HG02798 (cell line): Measurements from ENCODE around the gene LYPD3.
A peak's percentile ranks its signal among the peaks of the same experiment; 100 is the strongest.
"Not testable (repeated sequence)": the region's sequence is repeated elsewhere in the genome, so short reads cannot be mapped to it uniquely, and the experiment has no call there.

Experiments used
- ATAC-seq: cut with Tn5 transposase; IDR thresholded peaks from one replicate; pipeline ENCODE4 v1.9.1; 2021; ENCODE audit warnings: mild to moderate bottlenecking; ENCODE audit not compliant: unreplicated experiment, poor library complexity

LYPD3 gene

DNA sequence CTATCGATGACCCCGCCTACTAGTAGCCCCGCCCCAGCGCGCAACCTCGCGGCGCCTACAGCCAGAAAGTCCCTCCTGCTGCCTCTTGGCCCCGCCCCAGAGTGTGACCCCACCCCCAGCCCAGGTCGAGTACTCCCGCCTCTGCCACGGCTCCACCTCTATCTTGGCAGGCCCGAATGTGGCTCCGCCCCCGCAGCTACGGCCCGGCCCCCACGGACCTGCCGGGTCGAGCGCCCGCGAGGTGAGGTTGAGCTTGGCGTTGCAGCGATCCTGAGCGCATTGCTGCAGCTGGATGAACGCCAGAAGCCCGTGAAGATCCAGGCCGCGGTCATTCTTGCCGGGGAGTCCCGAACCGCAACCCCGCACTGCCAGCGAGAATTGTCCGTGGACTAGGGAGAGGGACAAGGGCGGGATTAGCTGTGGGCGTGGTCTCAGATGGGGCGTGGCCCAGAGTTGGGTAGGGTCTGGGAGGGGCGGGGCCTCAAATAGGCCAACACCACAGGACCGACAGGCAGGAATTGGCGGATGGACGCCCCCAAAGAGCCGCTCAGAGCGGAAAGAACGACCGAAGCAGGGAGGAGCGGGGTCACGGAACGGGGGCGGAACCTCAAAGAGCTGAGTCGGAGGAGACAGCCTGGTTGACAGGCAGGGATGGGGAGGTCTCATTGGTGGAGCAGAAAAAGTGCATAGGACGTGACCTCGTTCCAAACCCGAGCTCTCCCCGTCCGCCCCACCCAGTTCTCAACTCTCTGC lies 1.9 kb downstream of the LYPD3 start:
- ATAC-seq: peak; percentile 85

DNA sequence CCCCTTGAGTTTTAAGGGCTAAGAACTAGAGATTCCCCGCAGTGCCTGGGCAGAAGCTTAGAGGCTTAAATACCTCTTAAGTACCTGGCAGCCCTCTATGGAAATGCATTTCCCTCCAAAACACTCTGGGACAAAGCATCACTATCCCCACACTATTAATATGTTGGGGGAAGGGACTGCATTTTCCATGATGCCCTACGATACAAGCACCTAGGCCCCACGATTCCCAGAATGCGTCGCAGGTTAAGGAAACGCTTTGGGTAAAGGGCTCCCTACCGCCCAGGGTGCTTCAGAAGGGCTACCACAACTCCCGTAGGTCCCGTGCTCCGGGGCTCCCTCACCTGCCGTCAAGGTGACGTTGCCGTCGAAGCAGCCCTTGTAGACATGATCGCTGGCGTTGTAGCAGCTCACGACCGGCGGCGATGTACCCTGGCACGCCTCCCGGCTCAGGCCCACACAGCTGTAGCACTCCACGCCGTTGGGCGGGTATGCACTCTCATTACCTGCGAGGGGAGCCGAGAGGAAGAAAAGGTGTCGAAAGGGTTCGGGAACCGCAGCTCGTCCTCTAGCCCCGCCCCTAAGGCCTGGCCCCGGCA lies 2.5 kb downstream of the LYPD3 start:
- ATAC-seq: no peak

DNA sequence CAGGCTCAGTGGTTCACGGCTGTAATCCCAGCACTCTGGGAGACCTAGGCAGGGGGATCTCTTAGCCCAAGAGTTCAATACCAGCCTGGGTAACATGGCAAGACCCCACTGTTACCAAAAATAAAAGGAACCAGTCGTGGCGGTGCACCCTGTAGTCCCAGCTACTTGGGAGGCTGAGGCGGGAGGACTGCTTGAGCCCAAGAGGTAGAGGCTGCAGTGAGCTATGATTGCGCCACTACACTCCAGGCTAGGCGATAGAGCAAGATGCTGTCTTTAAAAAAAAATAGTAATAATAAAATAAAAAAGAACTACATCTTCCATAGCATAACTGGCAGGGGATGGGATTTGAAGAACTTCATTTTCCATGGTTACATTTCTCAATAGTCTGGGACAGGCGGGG lies 3.0 kb downstream of the LYPD3 start:
- ATAC-seq: no peak

DNA sequence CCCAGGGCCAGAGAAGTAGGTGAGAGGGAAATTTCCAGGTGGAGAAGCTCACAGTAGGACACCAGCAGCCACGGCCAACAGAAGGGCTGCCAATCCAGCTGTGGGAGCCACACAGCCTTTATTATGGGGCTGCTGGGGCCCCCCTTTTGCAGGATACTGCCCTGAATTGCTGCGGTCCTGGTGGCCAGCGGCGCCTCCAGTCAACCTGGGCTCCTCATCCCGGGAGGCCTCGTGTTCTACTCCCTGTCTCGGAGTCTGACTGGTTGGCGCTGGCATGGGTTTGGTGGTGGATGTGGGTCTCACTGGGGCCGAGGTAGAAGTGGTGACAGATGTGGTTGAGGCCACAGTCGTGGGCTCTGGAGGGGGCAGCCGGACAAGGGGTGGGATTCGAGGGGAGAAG lies 4.1 kb downstream of the LYPD3 start:
- ATAC-seq: no peak

DNA sequence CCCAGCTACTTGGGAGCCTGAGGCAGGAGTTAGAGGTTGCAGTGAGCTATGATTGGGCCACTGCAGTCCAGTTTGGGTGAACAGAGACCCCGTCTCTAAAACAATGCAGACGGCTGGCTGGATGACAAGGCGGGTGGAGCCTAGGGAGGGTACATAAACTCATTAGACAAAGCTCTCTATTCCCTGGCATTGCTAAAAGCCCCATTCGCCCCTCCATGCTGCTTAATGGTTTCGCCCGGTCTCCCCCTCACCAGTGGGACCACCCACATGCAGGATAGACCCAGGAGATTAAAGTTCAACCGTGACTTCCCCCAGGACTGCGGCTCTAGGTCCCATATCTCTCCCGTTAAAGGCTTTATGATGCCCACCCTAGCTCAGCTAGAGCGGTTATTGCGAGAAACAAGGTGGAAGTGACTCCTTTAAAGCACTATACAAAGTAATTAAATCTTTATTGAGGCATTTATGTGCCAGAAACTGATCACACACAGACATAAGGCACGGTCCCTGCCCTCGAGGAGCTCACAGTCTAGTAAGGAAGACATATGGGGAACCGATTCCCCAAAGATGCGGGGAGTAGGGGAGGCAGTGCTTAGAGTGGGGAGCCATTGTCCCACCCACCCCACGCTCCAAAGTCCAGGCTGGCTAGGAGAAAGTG lies 4.9 kb downstream of the LYPD3 start:
- no peak for ATAC-seq

DNA sequence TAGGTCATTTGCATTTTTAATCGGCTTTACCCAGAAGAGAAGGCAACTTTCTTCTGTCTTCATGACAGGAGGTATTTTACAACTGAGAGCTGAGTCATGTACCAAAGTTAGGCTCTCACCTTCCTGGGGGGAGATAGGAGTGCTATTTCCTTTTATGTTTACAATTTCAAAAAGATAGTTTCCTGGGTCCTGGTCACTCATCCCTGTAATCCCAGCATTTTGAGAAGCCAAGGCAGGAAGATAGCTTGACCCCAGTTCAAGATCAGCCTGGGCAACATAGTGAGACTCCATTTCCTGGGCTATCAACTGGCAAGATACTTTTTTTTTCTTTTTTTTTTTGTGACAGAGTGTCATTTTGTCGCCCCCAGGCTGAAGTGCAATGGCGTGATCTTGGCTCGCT lies 7.6 kb downstream of the LYPD3 start:
- no peak for ATAC-seq

DNA sequence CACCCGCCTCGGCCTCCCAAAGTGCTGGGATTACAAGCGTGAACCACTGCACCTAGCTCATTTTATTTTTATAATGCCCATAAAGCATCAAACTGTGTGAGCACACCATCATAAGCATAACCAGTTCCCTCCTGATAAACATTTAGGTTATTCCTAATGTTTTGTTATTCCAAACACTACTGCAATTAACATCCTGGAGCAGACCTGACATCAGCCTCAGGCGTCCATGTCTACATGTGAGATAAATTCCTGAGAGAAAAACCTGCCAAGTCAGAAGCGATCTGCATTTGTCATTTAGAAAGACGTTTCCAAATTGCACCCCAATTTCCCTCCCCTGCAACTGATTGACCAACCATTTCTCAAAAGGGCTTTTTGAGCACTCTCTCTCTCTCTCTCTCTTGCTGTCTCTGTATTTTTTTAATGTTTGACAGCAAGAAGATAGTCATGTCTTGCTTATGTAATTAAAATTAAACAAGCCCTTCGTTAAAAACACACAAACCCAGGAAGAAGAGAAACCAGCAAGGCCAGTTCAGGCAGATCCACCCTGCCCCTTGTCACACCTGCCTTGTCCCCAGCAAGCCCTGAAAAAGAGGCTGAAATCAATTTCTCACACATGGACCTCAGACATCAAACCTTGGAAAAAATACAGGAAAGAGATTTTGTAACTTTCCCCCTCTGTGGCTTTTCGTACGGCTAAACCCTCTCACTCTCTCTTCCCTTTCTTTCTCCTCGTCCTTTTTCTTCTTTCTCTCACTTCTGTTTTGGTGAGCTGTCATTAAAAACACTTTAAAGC lies 9.9 kb downstream of the LYPD3 start:
- no peak for ATAC-seq

DNA sequence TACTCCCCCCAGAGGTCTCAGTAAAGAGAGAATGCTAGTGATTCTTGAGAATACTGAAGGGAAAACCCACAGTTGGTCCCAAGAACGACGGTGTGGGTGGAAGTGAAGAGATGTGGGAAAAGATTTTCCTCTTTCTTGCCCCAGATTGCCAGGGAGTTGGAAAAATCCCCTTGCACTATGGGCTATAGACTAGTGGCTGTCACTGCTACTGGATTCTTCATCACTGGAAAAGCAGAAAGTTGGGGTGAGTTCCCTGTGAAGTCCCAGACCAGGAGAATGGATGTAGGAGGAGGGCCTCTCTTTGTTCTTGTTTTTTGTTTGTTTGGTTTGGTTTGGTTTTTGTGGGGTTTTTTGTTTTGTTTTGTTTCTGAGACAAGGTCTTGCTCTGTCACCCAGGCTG lies 11.4 kb downstream of the LYPD3 start:
- no peak for ATAC-seq

DNA sequence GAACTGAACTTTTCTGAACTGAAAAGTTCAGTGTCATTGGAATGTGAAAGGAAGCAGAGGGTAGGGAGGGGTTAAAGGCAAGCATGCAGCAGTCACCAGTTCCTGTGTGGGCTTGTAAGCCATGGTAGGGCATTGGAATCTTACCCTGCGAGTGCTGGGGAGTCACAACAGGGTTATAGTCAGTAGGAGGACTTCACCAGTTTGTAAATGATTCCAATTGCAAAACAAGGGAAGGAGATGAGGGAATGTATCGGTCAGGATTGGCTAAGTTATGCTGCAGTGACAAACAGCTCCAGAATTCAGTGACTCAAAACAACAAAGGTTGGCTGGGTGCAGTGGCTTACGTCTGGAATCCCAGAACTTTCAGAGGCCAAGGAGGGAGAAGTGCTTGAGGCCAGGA lies 12.8 kb downstream of the LYPD3 start:
- no peak for ATAC-seq

DNA sequence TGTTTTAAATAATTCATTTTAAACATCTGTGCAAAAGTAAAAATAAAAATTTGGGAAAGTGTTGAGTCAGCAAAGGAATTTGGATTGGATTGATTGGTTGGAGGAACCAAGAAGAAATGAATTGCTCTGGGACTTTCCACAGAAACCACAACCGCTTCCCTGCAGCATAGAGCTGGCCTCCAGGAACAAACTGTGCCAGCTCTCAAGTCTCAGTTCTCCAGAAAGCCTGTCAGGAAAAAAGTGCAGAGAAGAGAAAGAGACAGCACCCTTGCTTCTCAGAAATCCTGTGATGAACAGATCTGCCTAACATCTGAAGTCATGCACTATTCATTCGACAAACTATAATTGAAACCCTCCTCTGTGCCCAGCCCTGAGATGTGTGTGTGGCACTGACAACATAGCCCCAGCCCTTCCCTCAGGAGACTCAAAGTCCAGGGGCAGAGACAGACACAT lies 14.8 kb downstream of the LYPD3 start:
- no peak for ATAC-seq

DNA sequence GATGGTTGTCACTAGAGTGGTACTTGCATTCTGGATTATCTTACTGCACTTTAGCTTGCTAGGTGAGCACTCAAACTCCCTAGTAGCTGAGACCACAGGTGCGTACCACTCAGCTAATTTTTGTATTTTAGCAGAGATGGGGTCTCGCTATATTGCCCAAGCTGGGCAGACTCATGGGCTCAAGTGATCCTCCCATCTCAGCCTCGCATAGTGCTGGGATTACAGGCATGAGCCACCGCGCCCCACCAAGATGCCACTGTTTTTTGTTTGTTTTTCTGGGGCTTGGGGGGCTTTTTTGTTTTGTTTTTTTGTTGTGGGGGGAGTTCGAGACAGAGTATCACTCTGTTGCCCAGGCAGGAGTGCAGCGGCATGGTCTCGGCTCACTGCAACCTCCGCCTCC lies 17.8 kb downstream of the LYPD3 start:
- no peak for ATAC-seq

DNA sequence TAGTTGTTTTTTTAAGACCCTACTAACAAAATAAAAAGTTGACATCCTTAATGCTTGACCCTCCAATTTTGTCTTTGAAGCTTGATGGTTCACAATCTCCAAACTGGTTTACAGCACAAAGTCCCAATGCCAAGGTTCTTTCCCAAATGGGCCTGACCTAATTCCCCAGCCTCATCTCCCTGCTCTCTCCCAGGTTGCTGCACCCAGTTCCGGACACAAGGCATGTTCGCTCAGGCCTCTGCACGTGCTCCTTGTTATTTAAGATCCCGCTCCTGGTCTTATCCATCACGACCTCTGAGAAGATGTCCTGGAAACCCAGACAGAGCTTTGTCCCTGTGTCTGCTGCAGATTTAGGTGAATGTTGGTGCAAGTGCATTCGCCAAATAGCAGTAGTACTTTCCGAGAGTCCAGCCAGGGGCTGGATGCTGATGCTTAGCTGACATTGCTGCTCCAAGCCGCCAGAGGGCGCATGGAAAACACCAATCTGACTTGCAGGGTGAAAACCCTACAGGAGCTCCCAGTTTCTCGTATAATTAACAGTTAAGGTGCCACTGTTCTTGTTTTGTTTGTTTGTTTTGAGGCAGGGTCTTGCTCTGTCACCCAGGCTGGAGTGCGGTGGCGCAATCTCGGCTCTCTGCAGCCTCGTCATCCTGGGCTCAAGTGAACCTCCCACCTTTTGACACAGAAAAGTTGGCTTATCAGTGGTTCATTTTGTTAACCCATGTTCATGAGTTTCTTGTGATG lies 18.5 kb downstream of the LYPD3 start:
- peak; percentile 62 for ATAC-seq

DNA sequence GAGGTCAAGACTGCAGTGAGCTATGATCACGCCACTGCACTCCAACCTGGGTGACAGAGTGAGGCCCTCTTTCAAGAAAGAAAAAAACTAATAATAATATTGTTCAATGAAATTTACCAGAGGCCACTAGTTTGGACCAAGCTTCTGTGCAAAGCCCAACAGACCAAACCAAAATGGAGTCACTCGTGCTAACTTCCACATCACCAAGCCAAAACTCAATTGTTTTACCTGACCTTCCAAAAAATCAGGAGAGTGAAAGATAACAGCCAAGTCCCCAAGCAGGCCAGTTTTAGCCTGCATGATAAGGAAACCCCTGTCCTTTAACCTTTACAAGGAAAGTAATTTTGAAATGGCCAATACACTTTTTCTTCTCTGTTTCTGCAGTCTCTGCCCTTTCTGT lies 20.0 kb downstream of the LYPD3 start:
- no peak for ATAC-seq

DNA sequence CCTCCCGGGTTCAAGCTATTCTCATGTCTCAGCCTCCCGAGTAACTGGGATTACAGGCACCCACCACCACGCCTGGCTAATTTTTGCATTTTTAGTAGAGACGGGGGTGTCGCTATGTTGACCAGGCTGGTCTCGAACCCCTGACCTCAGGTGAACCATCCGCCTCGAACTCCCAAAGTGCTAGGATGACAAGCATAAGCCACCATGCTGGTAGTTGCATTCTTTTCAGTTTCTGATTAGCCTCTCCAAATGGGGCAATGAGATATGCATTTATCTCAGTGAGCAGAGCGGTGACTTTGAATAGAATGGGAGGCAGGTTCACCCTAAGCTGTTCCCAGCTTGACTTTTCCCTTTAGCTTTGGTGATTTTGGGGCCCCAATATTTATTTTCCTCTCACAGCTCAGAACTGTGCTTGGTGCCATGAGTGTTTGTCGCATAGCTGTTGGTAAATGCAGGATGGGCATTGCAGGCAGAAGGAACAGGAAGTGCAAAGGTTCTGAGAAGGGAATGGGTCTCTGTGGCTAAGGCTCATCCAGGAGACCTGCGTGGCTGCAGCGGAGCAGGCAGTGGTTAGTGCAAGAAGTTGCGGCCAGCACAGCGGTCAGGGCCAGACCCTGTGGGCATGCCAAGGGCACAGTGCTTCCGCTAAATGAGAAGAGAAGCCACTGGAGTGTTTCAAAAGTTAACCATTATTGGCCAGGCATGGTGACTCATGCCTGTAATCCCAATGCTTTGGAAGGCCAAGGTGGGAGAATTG lies 20.7 kb downstream of the LYPD3 start:
- ATAC-seq: no peak

DNA sequence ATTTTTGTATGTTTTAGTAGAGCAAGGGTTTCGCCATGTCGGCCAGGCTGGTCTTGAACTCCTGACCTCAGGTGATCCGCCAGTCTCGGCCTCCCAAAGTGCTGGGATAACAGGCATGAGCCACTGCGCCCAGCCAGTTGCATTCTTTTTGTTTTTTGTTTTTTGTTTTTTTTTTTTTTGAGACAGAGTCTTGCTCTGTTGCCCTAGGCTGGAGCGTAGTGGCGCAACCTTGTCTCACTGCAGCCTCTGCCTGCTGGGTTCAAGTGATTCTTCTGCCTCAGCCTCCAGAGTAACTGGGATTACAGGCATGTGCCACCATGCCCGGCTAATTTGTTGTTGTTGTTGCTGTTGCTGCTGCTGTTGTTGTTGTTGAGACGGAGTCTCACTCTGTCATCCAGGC lies 21.3 kb downstream of the LYPD3 start:
- not testable (repeated sequence) for ATAC-seq

DNA sequence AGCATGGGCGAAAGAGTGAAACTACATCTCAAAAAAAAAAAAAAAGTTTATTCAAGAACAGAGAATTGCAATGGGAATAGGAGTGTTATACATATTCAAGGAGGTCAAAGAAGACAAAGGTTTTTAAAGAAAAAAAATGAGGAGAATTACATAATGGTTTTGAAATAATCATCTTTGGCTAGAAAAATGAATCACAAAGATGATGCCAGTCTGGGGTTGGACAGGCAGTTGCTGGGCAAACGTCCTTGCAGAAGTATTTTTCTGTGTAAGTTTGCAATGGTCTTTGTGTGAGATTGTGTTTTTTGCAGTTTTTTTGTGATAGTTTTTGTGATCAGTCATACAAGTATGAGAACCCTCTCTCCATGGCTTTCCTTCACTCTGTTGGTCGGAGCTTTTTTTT lies 23.7 kb downstream of the LYPD3 start:
- no peak for ATAC-seq

DNA sequence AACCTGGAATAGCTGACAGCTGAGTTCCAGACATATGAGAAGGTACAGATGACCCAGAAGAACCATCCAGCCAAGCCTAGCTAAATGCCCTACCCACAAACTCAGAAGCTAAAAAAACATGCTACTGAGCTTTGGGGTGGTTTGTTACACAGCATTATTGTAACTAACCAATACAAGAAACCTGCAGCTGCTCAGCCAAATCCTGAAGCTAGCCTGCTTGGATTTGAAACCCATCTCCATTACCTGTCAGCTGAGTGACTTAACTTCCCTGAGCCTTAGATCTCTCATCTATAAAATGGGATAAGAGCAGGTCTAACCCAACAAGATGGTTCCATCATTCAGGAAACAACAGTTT lies 25.7 kb downstream of the LYPD3 start:
- ATAC-seq: no peak

DNA sequence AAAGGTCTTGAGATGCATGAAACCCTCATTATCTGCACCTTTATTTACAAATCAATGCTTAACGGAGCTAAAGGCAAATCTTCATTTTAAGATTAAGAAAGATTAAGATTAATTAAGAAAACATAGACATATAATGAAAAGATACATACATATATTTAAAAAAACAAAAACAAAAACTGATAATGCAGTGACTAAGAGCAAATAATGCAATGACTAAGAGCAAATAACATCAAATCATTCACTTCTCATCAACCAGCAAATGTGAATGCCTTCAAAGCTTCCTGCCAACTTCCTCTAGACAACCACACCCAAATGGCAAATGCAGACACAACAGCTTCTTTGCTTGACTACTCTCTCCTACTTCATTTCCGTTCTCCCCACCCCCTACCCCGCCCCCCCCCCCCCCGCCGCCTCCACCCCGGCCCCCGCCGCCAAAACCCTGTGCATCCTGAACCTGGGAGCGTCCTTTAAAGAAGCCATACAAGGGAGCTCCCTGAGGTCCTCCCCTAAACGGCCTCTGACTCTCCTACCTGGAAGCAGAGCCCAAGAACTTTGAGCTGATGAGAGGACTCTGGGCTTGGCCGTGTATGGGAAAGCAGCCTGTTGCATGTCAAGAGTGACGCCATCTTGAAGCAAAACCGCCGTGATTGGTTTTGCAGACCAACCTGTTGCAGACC lies 26.2 kb downstream of the LYPD3 start:
- ATAC-seq: no peak
